Measurements from ENCODE around the gene EPN2.

DNA sequence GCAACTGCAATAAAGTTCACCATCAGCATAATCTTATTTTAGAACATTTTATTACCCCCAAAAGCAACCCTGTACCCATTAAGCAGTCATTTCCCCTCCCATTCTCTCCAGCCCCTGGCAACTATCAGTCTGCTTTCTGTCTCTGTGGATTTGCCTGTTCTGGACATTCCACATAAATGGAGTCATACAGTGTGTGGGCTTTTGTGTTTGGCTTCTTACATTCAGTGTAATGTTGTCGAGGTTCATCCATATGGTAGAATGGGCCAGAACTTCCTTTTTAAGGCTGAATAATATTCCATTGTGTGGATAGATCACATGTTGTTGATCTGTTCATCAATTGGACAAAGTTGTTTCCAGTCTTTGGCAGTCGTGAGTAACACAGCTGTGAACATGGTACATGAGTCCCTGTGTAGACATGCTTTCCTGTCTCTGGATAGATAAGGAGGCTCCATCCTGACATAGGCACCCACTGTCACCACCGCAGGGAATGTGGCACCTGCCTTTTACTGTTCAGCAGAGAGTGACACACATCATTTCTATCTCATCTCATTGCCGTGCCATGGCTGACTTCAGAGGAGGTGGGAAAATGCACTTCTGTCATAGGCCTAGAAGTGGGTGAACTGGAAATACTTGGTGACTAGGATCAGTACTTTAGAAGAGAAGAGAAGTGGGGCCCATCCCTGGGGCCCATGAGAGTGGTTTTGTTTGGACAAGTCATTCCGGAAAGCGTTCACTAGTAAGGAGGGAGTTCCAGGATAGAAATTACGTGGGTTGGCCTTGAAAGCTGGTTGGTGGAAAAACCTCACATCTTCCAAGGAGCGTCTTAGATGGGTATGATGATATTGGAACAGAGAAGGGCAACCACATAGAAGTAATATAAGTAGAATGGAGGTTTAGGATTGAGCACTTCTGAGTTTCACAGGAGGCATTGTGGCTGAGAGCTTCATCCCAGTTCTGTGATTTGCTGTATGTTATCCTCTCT is 25.8 kb downstream of the EPN2 start:
- TF ChIP-seq, protein P1, sequence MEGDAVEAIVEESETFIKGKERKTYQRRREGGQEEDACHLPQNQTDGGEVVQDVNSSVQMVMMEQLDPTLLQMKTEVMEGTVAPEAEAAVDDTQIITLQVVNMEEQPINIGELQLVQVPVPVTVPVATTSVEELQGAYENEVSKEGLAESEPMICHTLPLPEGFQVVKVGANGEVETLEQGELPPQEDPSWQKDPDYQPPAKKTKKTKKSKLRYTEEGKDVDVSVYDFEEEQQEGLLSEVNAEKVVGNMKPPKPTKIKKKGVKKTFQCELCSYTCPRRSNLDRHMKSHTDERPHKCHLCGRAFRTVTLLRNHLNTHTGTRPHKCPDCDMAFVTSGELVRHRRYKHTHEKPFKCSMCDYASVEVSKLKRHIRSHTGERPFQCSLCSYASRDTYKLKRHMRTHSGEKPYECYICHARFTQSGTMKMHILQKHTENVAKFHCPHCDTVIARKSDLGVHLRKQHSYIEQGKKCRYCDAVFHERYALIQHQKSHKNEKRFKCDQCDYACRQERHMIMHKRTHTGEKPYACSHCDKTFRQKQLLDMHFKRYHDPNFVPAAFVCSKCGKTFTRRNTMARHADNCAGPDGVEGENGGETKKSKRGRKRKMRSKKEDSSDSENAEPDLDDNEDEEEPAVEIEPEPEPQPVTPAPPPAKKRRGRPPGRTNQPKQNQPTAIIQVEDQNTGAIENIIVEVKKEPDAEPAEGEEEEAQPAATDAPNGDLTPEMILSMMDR (IDR thresholded peaks at IDR 0.05) = no peak
- TF ChIP-seq POLR2A (IDR thresholded peaks at IDR 0.05) = no peak
